Epithelial cell of esophagus (primary cell): ENCODE data around the gene CCDC34.

ENCODE experiments used
- DNase-seq: peaks from one replicate; pipeline ENCODE4 v3.0.0; 2010; ENCODE audit warnings: low read depth
- H3K4me3 ChIP-seq: 2 replicates; pipeline ENCODE4 v1.5.1; 2011; ENCODE audit warnings: mild to moderate bottlenecking, low read length, control low read depth
- CTCF ChIP-seq: IDR thresholded peaks from 2 replicates; pipeline ENCODE4 v1.5.1; 2011; ENCODE audit warnings: low read depth, mild to moderate bottlenecking, low read length, control low read depth, inconsistent platforms; ENCODE audit not compliant: insufficient read depth; ENCODE audit errors: missing control alignments

The CCDC34 gene

GRCh38 chr11:27300974-27301373 lies 62.0 kb downstream of the CCDC34 start:
- peak; percentile 55 for DNase-seq
- no peak for TF ChIP-seq CTCF

GRCh38 chr11:27297616-27298015 lies 65.4 kb downstream of the CCDC34 start:
- no peak for TF ChIP-seq CTCF
- H3K4me3 ChIP-seq = no peak overlapping the region
- no peak for DNase-seq

More at GRCh38 chr11:27300974-27301373, 62.0 kb downstream of the CCDC34 start:
- no peak overlapping the region for H3K4me3 ChIP-seq

GRCh38 chr11:27296497-27296896 lies 66.5 kb downstream of the CCDC34 start:
- H3K4me3 ChIP-seq = no peak overlapping the region
- DNase-seq = peak; percentile 75
- peak; percentile 85 for TF ChIP-seq CTCF

DNA sequence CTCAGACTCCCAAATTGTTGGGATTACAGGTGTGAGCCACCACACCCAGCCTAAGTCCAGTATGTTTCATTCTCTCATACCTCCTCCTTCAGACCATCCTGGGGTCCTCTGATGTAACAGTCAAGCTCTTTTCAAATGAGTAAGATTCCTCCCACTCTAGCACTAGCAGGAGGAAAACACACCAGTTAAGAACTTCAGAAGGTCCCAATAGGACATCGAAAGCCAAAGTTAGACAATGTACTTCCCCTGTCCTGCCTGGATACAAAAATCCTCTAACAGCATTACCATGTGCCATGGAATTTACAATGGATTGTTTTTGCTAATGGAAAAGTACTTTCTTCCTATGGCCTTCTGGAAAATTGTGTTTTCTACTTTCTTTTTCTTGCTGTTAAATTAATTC lies 67.1 kb downstream of the CCDC34 start:
- H3K4me3 ChIP-seq = no peak overlapping the region
- TF ChIP-seq CTCF = no peak
- no peak for DNase-seq

GRCh38 chr11:27294654-27295053 lies 68.4 kb downstream of the CCDC34 start:
- no peak for TF ChIP-seq CTCF
- no peak overlapping the region for H3K4me3 ChIP-seq
- no peak for DNase-seq

GRCh38 chr11:27293515-27294417 lies 69.2 kb downstream of the CCDC34 start:
- no peak overlapping the region for H3K4me3 ChIP-seq
- no peak for TF ChIP-seq CTCF
- peak; percentile 89 for DNase-seq

DNA sequence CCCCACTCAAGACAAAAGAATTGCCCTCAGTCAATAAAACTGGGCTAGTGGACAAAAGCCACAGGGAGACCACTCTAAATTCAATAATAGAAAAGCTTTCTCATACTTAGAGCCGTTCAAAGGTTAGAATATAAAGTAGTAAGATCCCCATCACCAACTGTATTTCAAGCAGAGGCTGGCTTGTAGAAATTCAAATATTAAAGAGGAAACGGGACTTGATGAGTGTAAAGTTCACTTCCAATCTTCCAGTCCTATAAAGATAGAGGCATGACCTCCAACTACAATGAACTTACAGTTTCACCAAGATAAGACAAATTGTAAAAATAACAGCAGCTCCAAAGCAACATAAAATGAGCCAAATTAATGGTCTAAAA lies 70.4 kb downstream of the CCDC34 start:
- no peak for DNase-seq
- no peak for TF ChIP-seq CTCF
- no peak overlapping the region for H3K4me3 ChIP-seq
